Retinal pigment epithelial cell (primary cell): ENCODE results near the gene APH1B.

ENCODE experiments used
- DNase-seq: peaks from one replicate; pipeline ENCODE4 v3.0.0-alpha.2; 2010; ENCODE audit warnings: low read depth
- H3K4me3 ChIP-seq: 2 replicates; pipeline ENCODE4 v1.5.1; 2011; ENCODE audit warnings: mild to moderate bottlenecking, low read length, control low read depth, moderate library complexity
- CTCF ChIP-seq: conservative IDR thresholded peaks from 2 replicates; pipeline ENCODE4 v1.5.1; 2011; ENCODE audit warnings: low read depth, low read length, control low read depth, inconsistent platforms

The APH1B gene

GRCh38 chr15:63287109-63287508 is 9.7 kb downstream of the APH1B start:
- H3K4me3 ChIP-seq = no peak overlapping the region
- TF ChIP-seq CTCF = no peak
- no peak for DNase-seq

GRCh38 chr15:63288342-63288741 is 10.9 kb downstream of the APH1B start:
- DNase-seq = no peak
- H3K4me3 ChIP-seq = no peak overlapping the region
- TF ChIP-seq CTCF = no peak

GRCh38 chr15:63288778-63289378 is 11.5 kb downstream of the APH1B start:
- H3K4me3 ChIP-seq = no peak overlapping the region
- DNase-seq = no peak
- TF ChIP-seq CTCF = peak; percentile 64

GRCh38 chr15:63291507-63291906 is 14.1 kb downstream of the APH1B start:
- peak; percentile 60 for DNase-seq
- no peak for TF ChIP-seq CTCF
- H3K4me3 ChIP-seq = no peak overlapping the region

GRCh38 chr15:63292241-63292640 is 14.8 kb downstream of the APH1B start:
- no peak for DNase-seq
- H3K4me3 ChIP-seq = no peak overlapping the region
- no peak for TF ChIP-seq CTCF

GRCh38 chr15:63292771-63293170 is 15.4 kb downstream of the APH1B start:
- no peak for DNase-seq
- TF ChIP-seq CTCF = no peak
- no peak overlapping the region for H3K4me3 ChIP-seq

- DNase-seq = no peak
- TF ChIP-seq CTCF = no peak
- no peak overlapping the region for H3K4me3 ChIP-seq
Measured at GRCh38 chr15:63294359-63294758, 17.0 kb downstream of the APH1B start.
